Retina (tissue), 1 donor: ENCODE results near the gene LINS1.
"Not testable (repeated sequence)": the region's sequence is repeated elsewhere in the genome, so short reads cannot be mapped to it uniquely, and the experiment has no call there.

Experiments used
- DNase-seq: peaks from one replicate; pipeline ENCODE4 v3.0.0-alpha.2; 2016

The LINS1 gene

GRCh38 chr15:100601617-100602063, 344 bp downstream of the LINS1 start:
- no peak for DNase-seq

GRCh38 chr15:100601163-100601562, 821 bp downstream of the LINS1 start:
- no peak for DNase-seq

- DNase-seq, result no peak
These were observed 3.3 kb downstream of the LINS1 start for GRCh38 chr15:100598655-100599054.

GRCh38 chr15:100597862-100598261, 4.1 kb downstream of the LINS1 start:
- DNase-seq, result no peak

GRCh38 chr15:100596792-100597191, 5.2 kb downstream of the LINS1 start:
- DNase-seq, result no peak

- no peak for DNase-seq
These were observed 6.0 kb downstream of the LINS1 start for GRCh38 chr15:100595964-100596363.

- DNase-seq, result no peak
These were observed 8.6 kb downstream of the LINS1 start for GRCh38 chr15:100593431-100593830.

- no peak for DNase-seq
These were observed 9.1 kb downstream of the LINS1 start for GRCh38 chr15:100592898-100593297.

- no peak for DNase-seq
These were observed 10.1 kb downstream of the LINS1 start for GRCh38 chr15:100591835-100592234.

- not testable (repeated sequence) for DNase-seq
These were observed 10.8 kb downstream of the LINS1 start for GRCh38 chr15:100591163-100591562.

- no peak for DNase-seq
These were observed 13.2 kb downstream of the LINS1 start for GRCh38 chr15:100588638-100589242.

GRCh38 chr15:100580414-100580813, 21.6 kb downstream of the LINS1 start:
- no peak for DNase-seq

- no peak for DNase-seq
These were observed 28.5 kb downstream of the LINS1 start for GRCh38 chr15:100573526-100573925.

- DNase-seq, result peak; percentile 9
These were observed 29.5 kb downstream of the LINS1 start for GRCh38 chr15:100572362-100572983.

- no peak for DNase-seq
These were observed 30.3 kb downstream of the LINS1 start for GRCh38 chr15:100571592-100572167.

- no peak for DNase-seq
These were observed 31.2 kb downstream of the LINS1 start for GRCh38 chr15:100570735-100571313.

- DNase-seq, result no peak
These were observed 31.7 kb downstream of the LINS1 start for GRCh38 chr15:100570275-100570674.

- DNase-seq, result no peak
These were observed 32.6 kb downstream of the LINS1 start for GRCh38 chr15:100569391-100569790.

- DNase-seq, result no peak
These were observed 34.9 kb downstream of the LINS1 start for GRCh38 chr15:100566850-100567628.

- no peak for DNase-seq
These were observed 36.4 kb downstream of the LINS1 start for GRCh38 chr15:100565591-100565990.

- DNase-seq, result no peak
These were observed 41.7 kb downstream of the LINS1 start for GRCh38 chr15:100560323-100560722.

GRCh38 chr15:100559330-100559729, 42.7 kb downstream of the LINS1 start:
- DNase-seq, result no peak

- no peak for DNase-seq
These were observed 43.2 kb downstream of the LINS1 start for GRCh38 chr15:100558771-100559254.
